ENCODE data around the gene CCDC34. TPM values are rescaled to one million over a fixed set of nuclear protein-coding genes. Genes with fewer than 3 reads are reported as not detected.
A peak's percentile ranks its signal among the peaks of the same experiment; 100 is the strongest.

The CCDC34 gene
- total RNA-seq, 1 experiment from 2014 or later = 23.6 TPM

DNA sequence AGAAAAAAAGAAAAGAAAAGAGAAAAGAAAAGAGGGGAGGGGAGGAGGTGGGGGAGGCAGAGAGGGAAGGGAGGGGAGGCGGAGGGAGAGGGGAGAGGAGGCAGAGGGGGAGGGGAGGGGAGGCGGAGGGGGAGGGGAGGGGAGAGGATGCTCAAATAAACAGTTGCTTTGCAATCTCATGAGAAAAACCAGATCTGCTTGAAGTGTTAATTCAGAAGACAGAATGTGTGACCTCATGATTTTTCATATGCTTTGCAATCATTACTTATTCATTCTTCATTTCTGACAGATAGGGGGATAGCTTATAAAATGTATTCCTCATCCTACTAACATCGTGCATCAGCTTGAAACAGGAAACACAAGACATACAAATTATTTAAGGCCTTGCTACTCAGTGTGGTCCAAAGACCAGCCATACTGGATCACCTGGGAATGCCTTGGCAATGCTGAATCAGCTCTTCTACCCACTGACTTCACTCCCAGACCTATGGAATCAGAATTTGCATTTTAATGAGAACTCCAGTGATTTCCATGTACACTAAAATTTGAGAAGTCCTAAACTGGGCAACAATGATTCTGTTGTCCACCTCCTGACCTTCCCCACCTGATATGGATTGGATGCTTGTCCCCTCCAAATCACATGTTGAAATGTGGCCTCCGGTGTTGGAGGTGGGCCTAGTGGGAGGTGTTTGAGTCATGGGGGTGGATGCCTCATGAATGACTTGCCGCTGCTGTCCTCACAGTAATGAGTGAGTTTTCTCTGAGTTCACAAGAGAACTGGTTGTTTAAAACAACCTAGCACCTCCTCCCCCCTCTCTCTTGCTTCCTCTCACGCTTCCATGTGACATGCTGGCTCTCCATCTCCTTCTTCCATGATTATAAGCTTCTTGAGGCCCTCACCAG is 69.2 kb downstream of the CCDC34 start:
- peak; percentile 53 to 56 for DNase-seq (ENCODE audit: low read depth in 1 of 2, low spot score in 2 of 2)
- peak overlapping the region; percentile 36; the same call in 1 of the 2 replicates for H3K27ac ChIP-seq

GRCh38 chr11:27292637-27293010 is 70.4 kb downstream of the CCDC34 start:
- Histone ChIP-seq H3K9me3 (replicated peaks) (no peaks in the 10 kb centered on the region), H3K27me3 (replicated peaks) (no peaks in the 10 kb centered on the region), H3K4me3 (no peak overlapping the region), H3K4me1 (replicated peaks) (peaks cover 49% of the 10 kb centered on the region), H3K27ac (no peak overlapping the region), H3K36me3 (no peaks in the 10 kb centered on the region)
- DNase-seq (ENCODE audit: low read depth in 1 of 2, low spot score in 2 of 2) = no peak

More for the DNA sequence above, 69.2 kb downstream of the CCDC34 start:
- no peaks in the 10 kb centered on the region for H3K27me3 ChIP-seq (replicated peaks)
- peaks cover 49% of the 10 kb centered on the region for H3K4me1 ChIP-seq (replicated peaks)
- H3K4me3 ChIP-seq = no peak overlapping the region
- H3K9me3 ChIP-seq (replicated peaks) = no peaks in the 10 kb centered on the region
- no peaks in the 10 kb centered on the region for H3K36me3 ChIP-seq

DNA sequence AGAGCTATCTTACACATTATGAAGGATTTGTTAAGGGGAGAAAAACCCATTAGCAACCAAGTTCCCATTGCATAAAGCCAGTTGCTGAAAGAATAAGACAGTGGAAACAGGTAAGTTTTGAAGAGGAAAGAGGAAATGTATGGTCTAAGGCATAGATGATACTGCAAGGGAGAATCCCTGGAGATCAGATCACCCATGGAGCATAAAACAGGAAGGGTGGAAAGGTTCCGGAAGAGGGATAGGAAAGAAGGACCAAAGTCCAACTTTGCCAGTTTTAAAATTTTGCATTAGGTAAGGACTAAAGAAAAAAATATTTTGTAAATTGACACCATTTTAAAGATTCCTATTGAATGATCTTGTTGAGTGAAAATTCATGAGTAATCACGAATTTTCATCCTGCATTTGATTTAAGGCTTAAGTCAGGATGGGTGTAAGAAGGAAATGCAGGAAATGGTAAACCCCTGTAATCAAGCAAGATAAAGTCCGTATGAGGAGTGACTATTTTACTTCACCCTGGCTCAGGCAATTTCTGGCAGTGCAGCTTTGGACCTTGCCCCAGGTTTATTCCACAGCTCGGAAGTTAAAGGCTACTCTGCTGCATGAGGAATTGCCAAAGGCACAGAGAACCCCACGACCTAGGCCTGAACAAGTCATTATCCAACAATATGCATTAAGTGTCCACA is 70.9 kb downstream of the CCDC34 start:
- H3K4me3 ChIP-seq = no peak overlapping the region
- DNase-seq (ENCODE audit: low read depth in 1 of 2, low spot score in 2 of 2) = no peak
- no peaks in the 10 kb centered on the region for H3K9me3 ChIP-seq (replicated peaks)
- H3K27ac ChIP-seq = no peak overlapping the region
- H3K4me1 ChIP-seq (replicated peaks) = peaks cover 49% of the 10 kb centered on the region
- no peaks in the 10 kb centered on the region for H3K27me3 ChIP-seq (replicated peaks)
- H3K36me3 ChIP-seq = no peaks in the 10 kb centered on the region

- Histone ChIP-seq H3K27ac (peak overlapping the region; percentile 68), H3K9me3 (replicated peaks) (no peaks in the 10 kb centered on the region), H3K4me1 (replicated peaks) (peaks cover 49% of the 10 kb centered on the region), H3K27me3 (replicated peaks) (no peaks in the 10 kb centered on the region), H3K36me3 (no peaks in the 10 kb centered on the region), H3K4me3 (no peak overlapping the region)
- DNase-seq (ENCODE audit: low read depth in 1 of 2, low spot score in 2 of 2) = no peak
Observed at GRCh38 chr11:27291302-27291889, 71.6 kb downstream of the CCDC34 start.

- Histone ChIP-seq H3K4me1 (replicated peaks) (peaks cover 44% of the 10 kb centered on the region), H3K27ac (peak overlapping the region; percentile 68), H3K27me3 (replicated peaks) (no peaks in the 10 kb centered on the region), H3K4me3 (no peak overlapping the region), H3K36me3 (no peaks in the 10 kb centered on the region), H3K9me3 (replicated peaks) (no peaks in the 10 kb centered on the region)
- DNase-seq (ENCODE audit: low read depth in 1 of 2, low spot score in 2 of 2) = peak; percentile 80 to 91
Observed at GRCh38 chr11:27290261-27291050, 72.6 kb downstream of the CCDC34 start.

Other genes starting within 250 kb of the CCDC34 start
- 16.5 and 21.3 TPM in 2 replicates for gene LGR4, start 109.6 kb upstream of the CCDC34 start, total RNA-seq (2014; rRNA removed; shearing (Covaris generic))
- gene LIN7C, start 143.6 kb upstream of the CCDC34 start, total RNA-seq (2014; rRNA removed; shearing (Covaris generic)) = 116 and 130 TPM in 2 replicates